GM12891 (cell line): ENCODE data around the gene ZNF74.

Source experiments
- PAX5 ChIP-seq: IDR thresholded peaks from 2 replicates; pipeline ENCODE4 v1.6.1; 2011; ENCODE audit warnings: low read length, moderate library complexity, mild to moderate bottlenecking; ENCODE audit not compliant: insufficient read depth, severe bottlenecking
- POLR2A ChIP-seq: IDR thresholded peaks from 2 replicates; pipeline ENCODE4 v1.6.1; 2011; ENCODE audit warnings: low read depth, low read length, control low read depth
- POLR2AphosphoS5 ChIP-seq: IDR thresholded peaks from 2 replicates; pipeline ENCODE4 v1.6.1; 2011; ENCODE audit warnings: low read depth, low read length, control low read depth
- POU2F2 ChIP-seq: IDR thresholded peaks from 2 replicates; pipeline ENCODE4 v1.6.1; 2011; ENCODE audit warnings: low read depth, mild to moderate bottlenecking, control low read depth, low read length, moderate library complexity
- SPI1 ChIP-seq: IDR thresholded peaks from 2 replicates; pipeline ENCODE4 v1.6.1; 2011; ENCODE audit warnings: low read depth, low read length, control low read depth
- TAF1 ChIP-seq: IDR thresholded peaks from 2 replicates; pipeline ENCODE4 v1.6.1; 2011; ENCODE audit warnings: low read depth, low read length, control low read depth

DNA sequence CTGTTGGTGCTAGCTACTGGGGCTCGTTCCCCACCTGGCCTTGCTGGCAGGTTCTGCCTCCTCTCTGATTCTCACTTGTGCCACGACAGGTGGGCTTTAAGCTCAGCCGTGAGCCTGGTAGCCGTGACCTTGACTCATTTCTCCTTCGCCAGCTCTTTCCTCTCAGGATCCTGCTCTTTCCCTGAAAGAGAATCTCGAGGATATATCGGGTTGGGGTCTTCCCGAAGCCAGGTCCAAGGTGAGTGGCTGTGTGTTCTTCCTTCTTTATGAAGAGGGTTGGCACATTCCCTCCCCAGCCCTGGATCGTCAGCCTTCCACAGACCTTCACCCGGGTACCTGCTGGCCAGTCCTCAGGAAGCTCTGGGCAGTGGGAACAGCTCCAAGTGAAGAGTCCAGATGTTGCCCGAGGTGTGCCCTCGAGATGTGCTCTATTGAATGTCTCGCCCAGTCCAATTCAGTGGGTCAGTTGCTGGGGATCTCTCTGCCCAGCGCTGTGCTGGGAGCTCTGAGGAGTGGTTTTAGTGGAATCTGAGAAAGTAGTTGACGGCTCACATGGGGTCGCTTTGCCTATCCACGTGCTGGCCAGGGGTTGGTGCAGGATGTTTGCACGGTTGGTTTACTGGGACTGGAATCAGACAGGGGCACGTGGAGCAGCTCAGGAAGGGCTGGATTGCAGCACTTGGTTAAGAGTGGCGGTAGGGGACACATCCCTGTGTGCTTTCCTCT lies 1.4 kb downstream of the ZNF74 start:
- TF ChIP-seq POLR2A: no peak
- no peak for TF ChIP-seq TAF1
- TF ChIP-seq POLR2AphosphoS5: no peak
- no peak for TF ChIP-seq POU2F2
- no peak for TF ChIP-seq SPI1
- TF ChIP-seq PAX5: no peak
